ENCODE results near the gene ERFE. TPM values are rescaled to one million over a fixed set of nuclear protein-coding genes. Genes with fewer than 3 reads are reported as not detected.
"Not testable (repeated sequence)": the region's sequence is repeated elsewhere in the genome, so short reads cannot be mapped to it uniquely, and the experiment has no call there.

Gene ERFE
- total RNA-seq = under 1 TPM in 1 of 4 donors, not detected in 3; 0.83 TPM

DNA sequence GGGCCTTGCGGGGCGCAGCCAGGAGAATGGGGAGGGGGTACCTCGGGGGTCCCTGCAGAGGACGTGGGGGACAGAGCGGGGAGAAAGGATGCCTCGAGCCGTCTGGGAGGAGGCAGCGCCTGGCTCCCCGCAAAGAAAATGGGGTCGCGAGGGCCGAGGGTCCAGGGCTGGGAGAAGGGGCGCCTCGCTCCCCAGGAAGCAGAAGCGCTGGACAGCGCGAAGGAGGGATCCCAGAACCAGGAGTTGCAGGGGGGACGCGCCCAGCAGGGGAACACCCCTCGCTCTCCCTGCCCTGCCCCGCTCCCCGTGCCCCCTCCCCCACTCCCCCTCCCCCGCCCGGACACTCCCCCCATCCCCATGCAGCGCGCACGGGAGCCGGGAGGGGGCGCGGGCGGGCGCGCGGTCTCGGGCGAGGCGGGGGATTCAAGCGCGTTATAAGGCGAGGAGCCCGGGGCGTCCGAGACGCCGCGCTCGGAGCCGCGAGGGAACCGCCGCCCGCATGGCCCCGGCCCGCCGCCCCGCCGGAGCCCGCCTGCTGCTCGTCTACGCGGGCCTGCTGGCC lies at the start of gene ERFE:
TSS of gene ERFE (plus strand) at position 462 of the 562 bp plus-strand sequence. CDS start at position 500, 38 bp downstream.
- DNase-seq = peak in 1 of 2 donors; percentile 40
- no peaks in the 10 kb centered on the region for H3K27me3 ChIP-seq

GRCh38 chr2:238113611-238114010 lies 45.2 kb upstream of the ERFE start:
- H3K27ac ChIP-seq = no peak overlapping the region

More for the DNA sequence above, at the start of gene ERFE:
- Histone ChIP-seq H3K4me3 (peak within 1 kb of the TSS in 1 of 2 donors; percentile 19), H3K27ac (no peak within 1 kb of the TSS), H3K4me1 (peaks cover 0 to 6% of the 10 kb centered on the region in 2 donors), H3K9me3 (no peaks in the 10 kb centered on the region), H3K36me3 (no peaks in the 10 kb centered on the region)
- intact Hi-C loops (cut with DNase I; ENCODE audit: low total_unique reads) = no loop called here
- TF ChIP-seq, protein P1, sequence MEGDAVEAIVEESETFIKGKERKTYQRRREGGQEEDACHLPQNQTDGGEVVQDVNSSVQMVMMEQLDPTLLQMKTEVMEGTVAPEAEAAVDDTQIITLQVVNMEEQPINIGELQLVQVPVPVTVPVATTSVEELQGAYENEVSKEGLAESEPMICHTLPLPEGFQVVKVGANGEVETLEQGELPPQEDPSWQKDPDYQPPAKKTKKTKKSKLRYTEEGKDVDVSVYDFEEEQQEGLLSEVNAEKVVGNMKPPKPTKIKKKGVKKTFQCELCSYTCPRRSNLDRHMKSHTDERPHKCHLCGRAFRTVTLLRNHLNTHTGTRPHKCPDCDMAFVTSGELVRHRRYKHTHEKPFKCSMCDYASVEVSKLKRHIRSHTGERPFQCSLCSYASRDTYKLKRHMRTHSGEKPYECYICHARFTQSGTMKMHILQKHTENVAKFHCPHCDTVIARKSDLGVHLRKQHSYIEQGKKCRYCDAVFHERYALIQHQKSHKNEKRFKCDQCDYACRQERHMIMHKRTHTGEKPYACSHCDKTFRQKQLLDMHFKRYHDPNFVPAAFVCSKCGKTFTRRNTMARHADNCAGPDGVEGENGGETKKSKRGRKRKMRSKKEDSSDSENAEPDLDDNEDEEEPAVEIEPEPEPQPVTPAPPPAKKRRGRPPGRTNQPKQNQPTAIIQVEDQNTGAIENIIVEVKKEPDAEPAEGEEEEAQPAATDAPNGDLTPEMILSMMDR (IDR thresholded peaks at IDR 0.05) = peak in 3 of 4 experiments; percentile 26 to 48 (median 34)
- no peak for TF ChIP-seq POLR2A (IDR thresholded peaks at IDR 0.05)

DNA sequence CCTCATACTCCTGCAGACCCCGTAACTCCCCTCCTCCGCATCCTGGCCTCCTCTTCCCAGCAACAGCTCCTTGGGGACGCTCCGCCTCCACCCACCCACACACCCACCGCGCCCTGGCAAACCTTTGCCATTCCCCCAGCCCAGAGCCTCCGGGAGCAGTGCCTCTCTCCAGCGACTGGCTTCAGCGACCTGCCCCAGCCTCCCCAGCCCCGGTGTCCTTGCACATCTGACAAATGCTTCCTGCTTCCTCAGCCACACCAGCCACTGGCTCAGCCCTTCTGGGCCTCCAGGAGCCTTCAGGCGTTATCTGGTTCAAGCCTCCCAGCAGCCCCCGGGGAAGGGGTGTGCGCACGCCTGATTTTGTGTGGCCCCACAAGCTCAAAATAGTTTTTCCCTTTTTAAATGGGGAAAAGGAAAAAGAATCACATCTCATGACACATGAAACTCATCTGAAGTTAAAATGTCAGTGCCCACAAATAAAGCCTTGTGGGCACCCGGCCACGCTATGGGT lies 44.4 kb upstream of the ERFE start:
- no peak overlapping the region for H3K27ac ChIP-seq
- intact Hi-C loops (cut with DNase I; ENCODE audit: low total_unique reads) = no loop called here
- no peaks in the 10 kb centered on the region for H3K4me1 ChIP-seq
- no peaks in the 10 kb centered on the region for H3K36me3 ChIP-seq
- no peaks in the 10 kb centered on the region for H3K9me3 ChIP-seq
- H3K27me3 ChIP-seq = no peaks in the 10 kb centered on the region
- no peak for TF ChIP-seq POLR2A (IDR thresholded peaks at IDR 0.05)
- no peak overlapping the region for H3K4me3 ChIP-seq
- no peak for DNase-seq

More at GRCh38 chr2:238113611-238114010, 45.2 kb upstream of the ERFE start:
- Histone ChIP-seq H3K9me3 (no peaks in the 10 kb centered on the region), H3K36me3 (no peaks in the 10 kb centered on the region), H3K27me3 (no peaks in the 10 kb centered on the region), H3K4me1 (no peaks in the 10 kb centered on the region), H3K4me3 (no peak overlapping the region)
- DNase-seq = no peak
- intact Hi-C loops (cut with DNase I; ENCODE audit: low total_unique reads) = no loop called here
- TF ChIP-seq POLR2A (IDR thresholded peaks at IDR 0.05) = no peak
- TF ChIP-seq, protein P1 (IDR thresholded peaks at IDR 0.05) = no peak

DNA sequence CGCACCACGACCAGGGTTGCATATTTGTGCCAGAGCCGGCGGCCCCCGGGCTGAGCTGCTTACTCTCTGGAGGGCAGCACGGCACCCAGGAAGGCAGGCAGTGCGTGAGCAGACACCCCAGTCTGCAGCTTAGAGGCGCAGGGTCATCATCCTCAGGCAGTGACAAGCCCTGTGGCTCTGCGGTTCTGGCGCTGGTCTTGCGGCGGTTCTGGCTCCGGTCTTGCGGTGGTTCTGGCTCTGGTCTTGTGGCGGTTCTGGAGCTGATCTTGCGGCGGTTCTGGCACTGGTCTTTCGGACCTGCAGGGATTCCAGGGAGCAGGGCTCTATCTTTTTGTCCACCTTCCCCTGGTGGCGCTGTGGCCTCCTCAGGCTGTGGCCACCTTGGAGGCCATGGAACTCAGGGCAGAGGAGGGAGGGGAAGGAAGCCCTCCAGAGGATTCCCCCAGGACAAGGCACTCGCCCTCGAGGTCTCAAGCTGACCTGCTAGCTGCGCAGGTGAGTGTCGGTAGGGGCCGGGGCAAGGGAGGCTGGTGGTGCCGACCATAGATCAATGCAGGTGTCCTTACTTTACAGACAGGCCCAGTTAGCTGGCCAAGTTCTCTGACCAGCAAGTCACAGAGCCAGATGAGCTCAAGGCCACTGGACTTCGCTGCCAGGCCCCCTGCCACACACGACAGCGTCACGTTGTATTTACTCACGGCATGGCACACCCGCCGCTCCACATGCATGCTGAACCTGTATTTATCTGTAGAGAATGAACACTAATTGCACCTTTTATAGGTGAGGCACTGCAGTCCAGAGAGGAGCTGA lies 43.7 kb upstream of the ERFE start:
- DNase-seq = no peak
- H3K27me3 ChIP-seq = no peaks in the 10 kb centered on the region
- TF ChIP-seq POLR2A (IDR thresholded peaks at IDR 0.05) = no peak
- TF ChIP-seq, protein P1 (IDR thresholded peaks at IDR 0.05) = no peak
- no peak overlapping the region for H3K27ac ChIP-seq
- H3K36me3 ChIP-seq = no peaks in the 10 kb centered on the region
- no peak overlapping the region for H3K4me3 ChIP-seq
- no peaks in the 10 kb centered on the region for H3K9me3 ChIP-seq
- no peaks in the 10 kb centered on the region for H3K4me1 ChIP-seq
- intact Hi-C loops (cut with DNase I; ENCODE audit: low total_unique reads) = no loop called here

- H3K9me3 ChIP-seq; H3K27ac ChIP-seq; intact Hi-C loops (cut with DNase I; ENCODE audit: low total_unique reads); H3K36me3 ChIP-seq; H3K4me3 ChIP-seq; H3K27me3 ChIP-seq; H3K4me1 ChIP-seq; DNase-seq: not testable (repeated sequence)
Measured at GRCh38 chr2:238115709-238116108, 43.1 kb upstream of the ERFE start.
